ENCODE results near the gene PKM.

The PKM gene

GRCh38 chr15:72233769-72234168 is 2.8 kb upstream of the PKM start:
- peaks cover 0 to 36% (median 23%) of the 10 kb centered on the region in 4 donors for H3K4me1 ChIP-seq
- no peak for TF ChIP-seq CTCF (IDR thresholded peaks at IDR 0.05)
- no peak overlapping the region for H3K27ac ChIP-seq
- no peak overlapping the region for H3K4me3 ChIP-seq
- no peaks in the 10 kb centered on the region for H3K36me3 ChIP-seq
- no peak for DNase-seq
- intact Hi-C loops (cut with DNase I; ENCODE audit: low total_unique reads), result loop anchor here (10.0 kb wide), 1 partner anchor 119 kb away; the partner anchor contains the start of genes MYO9A and SENP8
- H3K9me3 ChIP-seq, result no peaks in the 10 kb centered on the region
- H3K27me3 ChIP-seq, result no peaks in the 10 kb centered on the region

GRCh38 chr15:72231833-72232478 is 966 bp upstream of the PKM start:
- Histone ChIP-seq H3K27me3 (no peaks in the 10 kb centered on the region), H3K9me3 (no peaks in the 10 kb centered on the region), H3K36me3 (no peaks in the 10 kb centered on the region), H3K4me3 (peak overlapping the region; percentile 70 to 81), H3K4me1 (peaks cover 0 to 43% (median 36%) of the 10 kb centered on the region in 4 donors), H3K27ac (peak overlapping the region; percentile 100)
- no peak for TF ChIP-seq CTCF (IDR thresholded peaks at IDR 0.05)
- DNase-seq, result peak in 1 of 2 donors; percentile 43
- intact Hi-C loops (cut with DNase I; ENCODE audit: low total_unique reads), result loop anchor here (10.0 kb wide), 1 partner anchor 117 kb away; the partner anchor contains the start of genes MYO9A and SENP8

- intact Hi-C loops (cut with DNase I; ENCODE audit: low total_unique reads), result loop anchor here (10.0 kb wide), 1 partner anchor 116 kb away; the partner anchor contains the start of genes MYO9A and SENP8
- peaks cover 0 to 54% (median 44%) of the 10 kb centered on the region in 4 donors for H3K4me1 ChIP-seq
- H3K27ac ChIP-seq, result peak overlapping the region; percentile 100
- H3K9me3 ChIP-seq, result no peaks in the 10 kb centered on the region
- H3K27me3 ChIP-seq, result no peaks in the 10 kb centered on the region
- no peak for TF ChIP-seq CTCF (IDR thresholded peaks at IDR 0.05)
- peak overlapping the region; percentile 70 to 81 for H3K4me3 ChIP-seq
- H3K36me3 ChIP-seq, result no peaks in the 10 kb centered on the region
- peak; percentile 93 to 98 for DNase-seq
These were observed 559 bp downstream of the PKM start for GRCh38 chr15:72230197-72231065.

GRCh38 chr15:72229947-72230196 is 1.1 kb downstream of the PKM start:
- H3K4me1 ChIP-seq, result peaks cover 0 to 54% (median 46%) of the 10 kb centered on the region in 4 donors
- no peaks in the 10 kb centered on the region for H3K9me3 ChIP-seq
- H3K27ac ChIP-seq, result peak overlapping the region; percentile 100
- no peak for DNase-seq
- no peaks in the 10 kb centered on the region for H3K36me3 ChIP-seq
- intact Hi-C loops (cut with DNase I; ENCODE audit: low total_unique reads), result loop anchor here (10.0 kb wide), 1 partner anchor 115 kb away; the partner anchor contains the start of genes MYO9A and SENP8
- no peak for TF ChIP-seq CTCF (IDR thresholded peaks at IDR 0.05)
- H3K4me3 ChIP-seq, result peak overlapping the region; percentile 70 to 81
- H3K27me3 ChIP-seq, result no peaks in the 10 kb centered on the region

GRCh38 chr15:72229076-72229946 is 1.7 kb downstream of the PKM start:
- no peak for TF ChIP-seq CTCF (IDR thresholded peaks at IDR 0.05)
- Histone ChIP-seq H3K27me3 (no peaks in the 10 kb centered on the region), H3K27ac (peak overlapping the region; percentile 100), H3K36me3 (no peaks in the 10 kb centered on the region), H3K4me3 (peak overlapping the region; percentile 70 to 81), H3K4me1 (peaks cover 0 to 54% (median 46%) of the 10 kb centered on the region in 4 donors), H3K9me3 (no peaks in the 10 kb centered on the region)
- intact Hi-C loops (cut with DNase I; ENCODE audit: low total_unique reads), result no loop called here
- no peak for DNase-seq
